IMR-90 (cell line): Measurements from ENCODE around the gene CYP2A7. TPM values are rescaled to one million over a fixed set of nuclear protein-coding genes. Genes with fewer than 3 reads are reported as not detected.

Source experiments
- ATAC-seq: fragments of 200-7000 bp; cut with Tn5 transposase; 2 replicates; pipeline ENCODE4 v1.9.1; 2020; ENCODE audit warnings: low read depth, mild to moderate bottlenecking, moderate library complexity
- BruUV-seq: library from RNA; stranded (reverse); fragments of 400-500 nt; replicated peaks from 2 replicates; lab custom pipeline; 2021; lab: Mats Ljungman, UMichigan
- CTCF ChIA-PET: fragments of 300-600 bp; formaldehyde crosslinking; extraction: SDS; loops from one replicate; lab custom pipeline; 2021; ENCODE audit warnings: antibody characterized with exemption; lab: Yijun Ruan, JAX
- POLR2A ChIA-PET: fragments of 300-600 bp; sonication (Branson Sonifier 250); formaldehyde crosslinking; loops from one replicate; lab custom pipeline; 2022; ENCODE audit warnings: antibody characterized with exemption; ENCODE audit not compliant: unreplicated experiment; lab: Charles Lee
- DNase-seq: peaks from one replicate; pipeline ENCODE4 v3.0.0; 2013
- H2AFZ ChIP-seq: replicated peaks from 2 replicates; pipeline ENCODE3; 2013; ENCODE audit warnings: low read length, mild to moderate bottlenecking; ENCODE audit not compliant: poor library complexity
- H2AK5ac ChIP-seq: 2 replicates; pipeline ENCODE4 v1.6.1; 2013; ENCODE audit warnings: low read depth, low read length, inconsistent platforms
- H2AK9ac ChIP-seq: replicated peaks from 2 replicates; pipeline ENCODE3; 2013; ENCODE audit warnings: mild to moderate bottlenecking, low read depth, low read length, moderate library complexity; ENCODE audit not compliant: poor library complexity
- H2BK120ac ChIP-seq: 2 replicates; pipeline ENCODE4 v1.6.1; 2013; ENCODE audit warnings: low read depth, low read length, inconsistent platforms
- H2BK15ac ChIP-seq: 3 replicates; pipeline ENCODE4 v1.6.1; 2013; ENCODE audit warnings: low read depth, low read length, inconsistent platforms
- H2BK20ac ChIP-seq: 2 replicates; pipeline ENCODE4 v1.6.1; 2013; ENCODE audit warnings: low read depth, mild to moderate bottlenecking, inconsistent platforms, low read length, moderate library complexity
- H2BK5ac ChIP-seq: 2 replicates; pipeline ENCODE4 v1.6.1; 2013; ENCODE audit warnings: mild to moderate bottlenecking, low read depth, low read length, inconsistent platforms; ENCODE audit not compliant: poor library complexity, severe bottlenecking
- H3K14ac ChIP-seq: replicated peaks from 2 replicates; pipeline ENCODE4 v1.6.1; 2013; ENCODE audit warnings: low read depth, low read length, inconsistent platforms
- H3K18ac ChIP-seq: 2 replicates; pipeline ENCODE4 v1.6.1; 2013; ENCODE audit warnings: low read depth, low read length, control low read depth
- H3K23ac ChIP-seq: 2 replicates; pipeline ENCODE4 v1.6.1; 2013; ENCODE audit warnings: low read depth, low read length, inconsistent platforms
- H3K27ac ChIP-seq: 2 replicates; pipeline ENCODE4 v1.5.1; 2013; ENCODE audit warnings: mild to moderate bottlenecking, control low read depth, low read length; ENCODE audit not compliant: insufficient read depth
- H3K27me3 ChIP-seq: 2 replicates; pipeline ENCODE4 v1.6.1; 2013; ENCODE audit warnings: low read length; ENCODE audit not compliant: control insufficient read depth, insufficient read depth
- H3K36me3 ChIP-seq: 2 replicates; pipeline ENCODE4 v1.6.1; 2013; ENCODE audit warnings: low read length, mixed read lengths; ENCODE audit not compliant: control insufficient read depth, insufficient read depth
- H3K4ac ChIP-seq: 2 replicates; pipeline ENCODE4 v1.6.1; 2013; ENCODE audit warnings: low read depth, low read length, inconsistent platforms
- H3K4me1 ChIP-seq: 2 replicates; pipeline ENCODE4 v1.6.1; 2013; ENCODE audit warnings: low read length, mixed read lengths; ENCODE audit not compliant: control insufficient read depth, insufficient read depth
- H3K4me2 ChIP-seq: 2 replicates; pipeline ENCODE4 v1.6.1; 2013; ENCODE audit warnings: low read depth, mild to moderate bottlenecking, control low read depth, low read length, moderate library complexity
- H3K4me3 ChIP-seq: 2 replicates; pipeline ENCODE4 v1.5.1; 2013; ENCODE audit warnings: low read depth, mild to moderate bottlenecking, control low read depth, low read length, moderate library complexity; ENCODE audit not compliant: insufficient read depth
- H3K56ac ChIP-seq: 2 replicates; pipeline ENCODE4 v1.6.1; 2013; ENCODE audit warnings: low read length, inconsistent platforms; ENCODE audit not compliant: insufficient read depth; ENCODE audit errors: extremely low read depth
- H3K79me1 ChIP-seq, 2 experiments: 2 replicates each; pipeline ENCODE4 v1.6.1; 2013; ENCODE audit warnings: low read length in 2 of 2, inconsistent platforms in 1 of 2, low read depth in 1 of 2
- H3K9ac ChIP-seq: 2 replicates; pipeline ENCODE4 v1.6.1; 2013; ENCODE audit warnings: low read depth, low read length, control low read depth
- H3K9me1 ChIP-seq: 2 replicates; pipeline ENCODE4 v1.6.1; 2013; ENCODE audit warnings: low read length, inconsistent platforms; ENCODE audit not compliant: insufficient read depth
- H3K9me3 ChIP-seq: 2 replicates; pipeline ENCODE4 v1.6.1; 2013; ENCODE audit warnings: low read length; ENCODE audit not compliant: control insufficient read depth, insufficient read depth
- H4K20me1 ChIP-seq: 2 replicates; pipeline ENCODE4 v1.6.1; 2013; ENCODE audit warnings: low read length, inconsistent platforms; ENCODE audit not compliant: insufficient read depth
- H4K5ac ChIP-seq: 2 replicates; pipeline ENCODE4 v1.6.1; 2013; ENCODE audit warnings: mild to moderate bottlenecking, low read depth, low read length, control low read depth
- H4K8ac ChIP-seq, 2 experiments: 2 replicates each; pipeline ENCODE4 v1.6.1; 2013; ENCODE audit warnings: low read depth in 2 of 2, low read length in 2 of 2, control low read depth in 1 of 2, inconsistent platforms in 1 of 2
- H4K91ac ChIP-seq: 2 replicates; pipeline ENCODE4 v1.6.1; 2013; ENCODE audit warnings: low read depth, low read length, inconsistent platforms; ENCODE audit not compliant: insufficient read depth
- BHLHE40 ChIP-seq: fragments of 150-350 bp; IDR thresholded peaks from 2 replicates; pipeline ENCODE4 v1.6.1; 2016; ENCODE audit warnings: mild to moderate bottlenecking, low read depth, low read length
- CEBPB ChIP-seq: IDR thresholded peaks from 2 replicates; pipeline ENCODE4 v1.6.1; 2012; ENCODE audit warnings: low read depth, low read length, improper control_type of control experiment
- CTCF ChIP-seq: conservative IDR thresholded peaks from 2 replicates; pipeline ENCODE4 v1.5.1; 2012; ENCODE audit warnings: mild to moderate bottlenecking, low read depth, low read length, improper control_type of control experiment
- ELK1 ChIP-seq: fragments of 150-350 bp; IDR thresholded peaks from 2 replicates; pipeline ENCODE4 v1.6.1; 2016; ENCODE audit warnings: low read depth, mild to moderate bottlenecking, low read length, moderate library complexity, borderline replicate concordance
- MAFK ChIP-seq: IDR thresholded peaks from 2 replicates; pipeline ENCODE4 v1.6.1; 2012; ENCODE audit warnings: low read depth, low read length, improper control_type of control experiment
- MAZ ChIP-seq: IDR thresholded peaks from 2 replicates; pipeline ENCODE4 v1.6.1; 2012; ENCODE audit warnings: low read depth, mild to moderate bottlenecking, low read length, improper control_type of control experiment, moderate library complexity, borderline replicate concordance
- NFE2L2 ChIP-seq: fragments of 150-350 bp; IDR thresholded peaks from 2 replicates; pipeline ENCODE4 v1.6.1; 2016; ENCODE audit warnings: low read depth, mild to moderate bottlenecking, low read length
- POLR2A ChIP-seq: IDR thresholded peaks from 2 replicates; pipeline ENCODE4 v1.6.1; 2012; ENCODE audit warnings: mild to moderate bottlenecking, low read depth, low read length
- RAD21 ChIP-seq: IDR thresholded peaks from 2 replicates; pipeline ENCODE4 v1.6.1; 2012; ENCODE audit warnings: low read length, improper control_type of control experiment
- RCOR1 ChIP-seq: IDR thresholded peaks from 2 replicates; pipeline ENCODE4 v1.6.1; 2012; ENCODE audit warnings: mild to moderate bottlenecking, low read length, improper control_type of control experiment; ENCODE audit not compliant: insufficient replicate concordance
- RFX5 ChIP-seq: IDR thresholded peaks from 2 replicates; pipeline ENCODE4 v1.8.0; 2012; ENCODE audit warnings: low read depth, mild to moderate bottlenecking, low read length, moderate library complexity
- USF2 ChIP-seq: fragments of 150-350 bp; IDR thresholded peaks from 2 replicates; pipeline ENCODE4 v1.6.1; 2017; ENCODE audit warnings: mild to moderate bottlenecking, antibody characterized with exemption, low read length, low read depth
- WGBS, 2 experiments: methylation state at CpG; one replicate each; pipeline versions ENCODE4 v1.1.5 to v1.1.7; 2013; ENCODE audit warnings: missing lambda C conversion rate in 2 of 2; ENCODE audit not compliant: insufficient read length in 1 of 2; ENCODE audit errors: extremely low coverage in 2 of 2; 5-methylcytosine and 5-hydroxymethylcytosine counted together
- dilution Hi-C: fragments of 300-500 bp; cut with HindIII; formaldehyde crosslinking; loops from one replicate; pipeline ENCODE4 v1.14.3; 2018; ENCODE audit warnings: low sequenced_read_pairs; ENCODE audit not compliant: unreplicated experiment
- in situ Hi-C: fragments of 300-500 bp; cut with MboI; formaldehyde crosslinking; loops from 3 replicates; pipeline ENCODE4 v1.14.3; 2019; ENCODE audit warnings: low sequenced_read_pairs, inconsistent platforms, mixed read lengths
- intact Hi-C: fragments of 100-400 bp; cut with micrococcal nuclease; formaldehyde crosslinking; loops from 2 replicates; pipeline ENCODE4 v1.10.0; 2022
- polyA plus RNA-seq, 3 experiments: library from polyadenylated mRNA; depleted of rRNA; stranded (reverse); fragments of >200 nt; gene quantifications; 2 replicates each; pipeline ENCODE4 v1.2.3, GENCODE V29; 2012; ENCODE audit warnings: low replicate concordance in 1 of 3
- total RNA-seq: library from RNA; depleted of rRNA; stranded (reverse); fragments of >200 nt; gene quantifications from 2 replicates; pipeline ENCODE4 v1.2.3, GENCODE V29; 2012

The CYP2A7 gene
- total and polyA plus RNA-seq, 2 of the 4 experiments (the other 2 are of a cell fraction), result not detected

GRCh38 chr19:40927567-40927966, 45.5 kb upstream of the CYP2A7 start:
- H3K9me3 ChIP-seq, result no peaks in the 10 kb centered on the region
- dilution Hi-C loops, result no loop called here

More at GRCh38 chr19:40927567-40927966, 45.5 kb upstream of the CYP2A7 start:
- DNase-seq (no peak), ATAC-seq (no peak)
- Histone ChIP-seq H3K14ac (no peak overlapping the region), H3K27ac (no peak overlapping the region), H3K56ac (no peak overlapping the region), H3K27me3 (no peaks in the 10 kb centered on the region), H2BK20ac (no peak overlapping the region), H3K18ac (no peak overlapping the region), H3K4me1 (no peaks in the 10 kb centered on the region), H2AK9ac (no peak overlapping the region), H3K79me1 (no peaks in the 10 kb centered on the region), H2AFZ (no peak overlapping the region), H4K20me1 (no peaks in the 10 kb centered on the region), H3K9me1 (no peaks in the 10 kb centered on the region), H2BK15ac (no peak overlapping the region), H2AK5ac (no peak overlapping the region), H4K5ac (no peak overlapping the region), H3K4me3 (no peak overlapping the region), H4K8ac (no peak overlapping the region), H3K4me2 (no peak overlapping the region), H3K23ac (no peak overlapping the region), H4K91ac (no peak overlapping the region), H3K36me3 (no peaks in the 10 kb centered on the region), H2BK5ac (no peak overlapping the region), H2BK120ac (no peak overlapping the region), H3K9ac (no peak overlapping the region), H3K4ac (no peak overlapping the region)
- TF ChIP-seq MAZ (no peak), CTCF (no peak), POLR2A (no peak), RFX5 (no peak), ELK1 (no peak), RCOR1 (no peak), USF2 (no peak), MAFK (no peak), BHLHE40 (no peak), RAD21 (no peak), NFE2L2 (no peak), CEBPB (no peak)
- ChIA-PET POLR2A (no interaction called here), CTCF (no interaction called here)
- intact Hi-C loops (no loop called here), in situ Hi-C loops (no loop called here)
- no TSS peak for BruUV-seq
- no CpG with 5 or more reads among the region's 3 CpGs for WGBS, 2 experiments
